Endothelial cell of umbilical vein (primary cell): ENCODE data around the gene PANX2. TPM values are rescaled to one million over a fixed set of nuclear protein-coding genes. Genes with fewer than 3 reads are reported as not detected.

Experiments used
- BruUV-seq: library from RNA; stranded (reverse); fragments of 400-500 nt; replicated peaks from 2 replicates; lab custom pipeline; 2021; lab: Mats Ljungman, UMichigan
- CTCF ChIA-PET: fragments of 300-600, 350-600 bp; sonication (Branson Sonifier 250); formaldehyde crosslinking; loops from one replicate; lab custom pipeline; 2021; ENCODE audit warnings: antibody characterized with exemption, inconsistent platforms; lab: Charles Lee
- POLR2A ChIA-PET: fragments of 300-600, 350-600 bp; sonication (Branson Sonifier 250); formaldehyde crosslinking; loops from one replicate; lab custom pipeline; 2021; ENCODE audit warnings: antibody characterized with exemption, inconsistent platforms; lab: Charles Lee
- DNase-seq: peaks from one replicate; pipeline ENCODE4 v3.0.0-alpha.2; 2011; ENCODE audit warnings: low read depth, low spot score
- FAIRE-seq: peaks from 2 replicates; lab custom pipeline; 2011; peaks lifted over from hg19 to GRCh38; lab: Jason Lieb, UNC
- H2AFZ ChIP-seq: 2 replicates; pipeline ENCODE4 v1.6.0; 2012; ENCODE audit warnings: low read depth, low read length, control low read depth, inconsistent platforms
- H3K27ac ChIP-seq: 2 replicates; pipeline ENCODE4 v1.5.1; 2011; ENCODE audit warnings: low read depth, mild to moderate bottlenecking, control low read depth, low read length, moderate library complexity; ENCODE audit not compliant: insufficient read depth
- H3K27me3 ChIP-seq, 2 experiments: 2 replicates each; pipeline versions ENCODE4 v1.6.0 to v1.6.1; 2011; ENCODE audit warnings: low read length in 2 of 2, mixed read lengths in 1 of 2; ENCODE audit not compliant: control insufficient read depth in 2 of 2, insufficient read depth in 2 of 2
- H3K36me3 ChIP-seq, 2 experiments: 2 replicates in 1 of 2; 3 replicates in 1 of 2; pipeline ENCODE4 v1.5.1; 2011; ENCODE audit warnings: low read length in 2 of 2, mild to moderate bottlenecking in 1 of 2, moderate library complexity in 1 of 2; ENCODE audit not compliant: control insufficient read depth in 2 of 2, insufficient read depth in 2 of 2; ENCODE audit errors: extremely low read depth in 1 of 2
- H3K4me1 ChIP-seq: 3 replicates; pipeline ENCODE4 v1.5.1; 2011; ENCODE audit warnings: mild to moderate bottlenecking, low read length; ENCODE audit not compliant: control insufficient read depth, insufficient read depth; ENCODE audit errors: extremely low read depth
- H3K4me2 ChIP-seq: 2 replicates; pipeline ENCODE4 v1.6.1; 2011; ENCODE audit warnings: low read length, control low read depth, mixed read lengths; ENCODE audit not compliant: insufficient read depth
- H3K4me3 ChIP-seq, 3 experiments: fragments of 200-600 bp in 1 of 3; sonication (generic), shearing (Covaris generic) in 1 of 3; replicated peaks in 1 of 3; 2 replicates each; pipeline ENCODE4 v1.5.1; 2011 to 2016; ENCODE audit warnings: control low read depth in 3 of 3, low read length in 3 of 3, mild to moderate bottlenecking in 2 of 3, inconsistent platforms in 1 of 3, low read depth in 1 of 3, moderate library complexity in 1 of 3; ENCODE audit not compliant: insufficient read depth in 1 of 3
- H3K79me2 ChIP-seq: 2 replicates; pipeline ENCODE4 v1.6.0; 2012; ENCODE audit warnings: low read length, inconsistent platforms; ENCODE audit not compliant: control insufficient read depth, insufficient read depth
- H3K9ac ChIP-seq: replicated peaks from 2 replicates; pipeline ENCODE3; 2011; ENCODE audit warnings: low read length, control low read depth; ENCODE audit not compliant: insufficient read depth; ENCODE audit errors: extremely low read depth
- H3K9me1 ChIP-seq: replicated peaks from 3 replicates; pipeline ENCODE4 v1.6.0; 2011; ENCODE audit warnings: mild to moderate bottlenecking, low read length; ENCODE audit not compliant: control insufficient read depth, insufficient read depth; ENCODE audit errors: extremely low read depth
- H3K9me3 ChIP-seq: replicated peaks from 2 replicates; pipeline ENCODE4 v1.5.1; 2012; ENCODE audit warnings: low read length, inconsistent platforms; ENCODE audit not compliant: control insufficient read depth, insufficient read depth
- H4K20me1 ChIP-seq: replicated peaks from 2 replicates; pipeline ENCODE3; 2011; ENCODE audit warnings: mild to moderate bottlenecking, low read length; ENCODE audit not compliant: control insufficient read depth, insufficient read depth; ENCODE audit errors: extremely low read depth
- CTCF ChIP-seq, 2 donors: IDR thresholded peaks; 1 replicate in 1 of 2; 2 replicates in 1 of 2; pipeline ENCODE4 v1.5.1; 2011; ENCODE audit warnings: low read length in 2 of 2, mild to moderate bottlenecking in 2 of 2, moderate library complexity in 2 of 2, control low read depth in 1 of 2, inconsistent platforms in 1 of 2, low read depth in 1 of 2; ENCODE audit not compliant: insufficient read depth in 1 of 2; ENCODE audit errors: extremely low read depth in 1 of 2
- EZH2 ChIP-seq: IDR thresholded peaks from 2 replicates; pipeline ENCODE4 v1.6.1; 2012; ENCODE audit warnings: borderline replicate concordance, low read depth, mild to moderate bottlenecking, moderate library complexity, low read length, inconsistent platforms; ENCODE audit not compliant: severe bottlenecking
- FOS ChIP-seq: IDR thresholded peaks from 2 replicates; pipeline ENCODE4 v1.6.1; 2011; ENCODE audit warnings: mild to moderate bottlenecking, low read length, moderate library complexity, borderline replicate concordance; ENCODE audit not compliant: insufficient read depth
- GATA2 ChIP-seq: IDR thresholded peaks from 2 replicates; pipeline ENCODE4 v1.7.0; 2011; ENCODE audit warnings: low read depth, mild to moderate bottlenecking, moderate library complexity, mixed read lengths, low read length; ENCODE audit not compliant: insufficient read length, insufficient read depth
- JUN ChIP-seq: IDR thresholded peaks from 2 replicates; pipeline ENCODE4 v1.6.1; 2011; ENCODE audit warnings: borderline replicate concordance, low read depth; ENCODE audit not compliant: insufficient read length, insufficient read depth
- MAX ChIP-seq: IDR thresholded peaks from 2 replicates; pipeline ENCODE4 v1.6.1; 2011; ENCODE audit not compliant: insufficient read depth, insufficient read length
- MYC ChIP-seq: IDR thresholded peaks from one replicate; pipeline ENCODE4 v1.6.1; 2011; ENCODE audit warnings: mild to moderate bottlenecking, low read depth, low read length
- POLR2A ChIP-seq: IDR thresholded peaks from 2 replicates; pipeline ENCODE4 v1.6.1; 2012; ENCODE audit warnings: low read depth, mild to moderate bottlenecking, control low read depth, low read length
- POLR2AphosphoS5 ChIP-seq: IDR thresholded peaks from 2 replicates; pipeline ENCODE4 v1.6.1; 2012; ENCODE audit warnings: low read depth, mild to moderate bottlenecking, control low read depth, low read length, moderate library complexity; ENCODE audit not compliant: insufficient read depth
- dilution Hi-C: fragments of 300-500 bp; cut with MboI; formaldehyde crosslinking; loops from one replicate; pipeline ENCODE4 v1.15.0; 2019; ENCODE audit warnings: low sequenced_read_pairs; ENCODE audit not compliant: extremely low pct_ligation_motif_present
- intact Hi-C: fragments of 100-400 bp; cut with micrococcal nuclease; formaldehyde crosslinking; loops from one replicate; pipeline ENCODE4 v1.10.0; 2022
- polyA plus RNA-seq, 4 experiments: library from polyadenylated mRNA; depleted of rRNA in 3 of 4; stranded (reverse) in 3 of 4; unstranded in 1 of 4; fragments of >200 nt; gene quantifications; 2 replicates each; pipeline versions ENCODE4 v1.2.1 to v1.2.3, GENCODE V29; 2011 to 2012; ENCODE audit warnings: missing spikeins in 1 of 4
- total RNA-seq: library from RNA; stranded (reverse); gene quantifications from 2 replicates; pipeline ENCODE4 v1.2.3, GENCODE V29; 2021

The PANX2 gene
- total and polyA plus RNA-seq, 2 donors (not counting 3 experiments of a cell fraction or from before 2014, with no cell fraction given): 2.5 to 5.1 TPM

GRCh38 chr22:50228366-50228765 is 57.8 kb downstream of the PANX2 start:
- no TSS peak for BruUV-seq
- POLR2A ChIA-PET: no interaction called here
- Histone ChIP-seq H3K4me1 (no peaks in the 10 kb centered on the region), H3K4me2 (no peak overlapping the region), H3K79me2 (no peaks in the 10 kb centered on the region), H3K9me3 (no peaks in the 10 kb centered on the region), H3K27ac (no peak overlapping the region), H4K20me1 (no peaks in the 10 kb centered on the region), H3K4me3 (no peak overlapping the region), H3K9me1 (no peaks in the 10 kb centered on the region), H3K27me3 (no peaks in the 10 kb centered on the region), H3K36me3 (peaks cover 0 to 27% of the 10 kb centered on the region in 2 experiments), H2AFZ (no peak overlapping the region), H3K9ac (no peak overlapping the region)
- CTCF ChIA-PET: interaction anchor here (1.4 kb wide), 1 partner anchor 9 kb away, joined by 4 read pairs; no protein-coding TSS in a partner anchor
- DNase-seq (no peak), FAIRE-seq (no peak)
- intact Hi-C loops (no loop called here), dilution Hi-C loops (no loop called here)
- TF ChIP-seq MAX: no peak
- TF ChIP-seq CTCF (IDR thresholded peaks at IDR 0.05; ENCODE audit: extremely low read depth in 1 of 2, insufficient read depth in 1 of 2, low read depth in 1 of 2, low read length in 2 of 2): no peak
- no peak for TF ChIP-seq POLR2A
- no peak for TF ChIP-seq GATA2
- TF ChIP-seq MYC: no peak
- TF ChIP-seq FOS: no peak
- TF ChIP-seq POLR2AphosphoS5: no peak
- no peak for TF ChIP-seq EZH2
- no peak for TF ChIP-seq JUN
